ENCODE measurements around the gene TM4SF1.

DNA sequence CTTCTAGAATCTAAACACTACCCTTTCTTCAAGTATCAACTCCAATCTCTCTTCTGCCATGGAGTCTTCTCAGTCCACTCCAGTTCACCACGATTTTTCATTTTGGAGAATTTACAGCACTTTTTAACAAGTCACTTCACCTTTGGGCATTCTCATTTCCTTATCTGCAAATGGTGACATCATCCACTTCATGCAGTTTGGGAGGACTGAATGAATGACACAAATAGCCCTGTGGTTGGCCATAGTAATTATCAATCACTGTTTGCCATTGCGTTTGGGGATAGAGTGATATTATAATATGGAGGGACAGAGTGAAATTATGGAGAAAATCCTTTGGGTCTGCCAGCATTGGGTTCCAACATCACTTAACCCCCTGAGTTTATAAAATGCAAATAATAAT is 38.0 kb upstream of the TM4SF1 start:
- TF ChIP-seq, protein P1, sequence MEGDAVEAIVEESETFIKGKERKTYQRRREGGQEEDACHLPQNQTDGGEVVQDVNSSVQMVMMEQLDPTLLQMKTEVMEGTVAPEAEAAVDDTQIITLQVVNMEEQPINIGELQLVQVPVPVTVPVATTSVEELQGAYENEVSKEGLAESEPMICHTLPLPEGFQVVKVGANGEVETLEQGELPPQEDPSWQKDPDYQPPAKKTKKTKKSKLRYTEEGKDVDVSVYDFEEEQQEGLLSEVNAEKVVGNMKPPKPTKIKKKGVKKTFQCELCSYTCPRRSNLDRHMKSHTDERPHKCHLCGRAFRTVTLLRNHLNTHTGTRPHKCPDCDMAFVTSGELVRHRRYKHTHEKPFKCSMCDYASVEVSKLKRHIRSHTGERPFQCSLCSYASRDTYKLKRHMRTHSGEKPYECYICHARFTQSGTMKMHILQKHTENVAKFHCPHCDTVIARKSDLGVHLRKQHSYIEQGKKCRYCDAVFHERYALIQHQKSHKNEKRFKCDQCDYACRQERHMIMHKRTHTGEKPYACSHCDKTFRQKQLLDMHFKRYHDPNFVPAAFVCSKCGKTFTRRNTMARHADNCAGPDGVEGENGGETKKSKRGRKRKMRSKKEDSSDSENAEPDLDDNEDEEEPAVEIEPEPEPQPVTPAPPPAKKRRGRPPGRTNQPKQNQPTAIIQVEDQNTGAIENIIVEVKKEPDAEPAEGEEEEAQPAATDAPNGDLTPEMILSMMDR (IDR thresholded peaks at IDR 0.05): no peak
- TF ChIP-seq POLR2A (IDR thresholded peaks at IDR 0.05): no peak
